Tibial artery (tissue), 4 donors: ENCODE measurements around the gene TMEM176A.

Experiments
- DNase-seq, 2 donors: peaks; one replicate each; pipeline ENCODE4 v3.0.0-alpha.2; 2019
- H3K27ac ChIP-seq, 2 donors: fragments of 200-600 bp; sonication (generic) in 1 of 2; 1 replicate in 1 of 2; 2 replicates in 1 of 2; pipeline ENCODE4 v1.5.1; 2018 to 2019; ENCODE audit warnings: mild to moderate bottlenecking in 1 of 2
- H3K27me3 ChIP-seq, 2 donors: fragments of 200-600 bp; sonication (generic) in 1 of 2; one replicate each; pipeline versions ENCODE4 v1.5.1 to v1.6.0; 2016 to 2019
- H3K36me3 ChIP-seq, 3 donors: fragments of 200-600 bp; sonication (generic) in 2 of 3; one replicate each; pipeline ENCODE4 v1.5.1; 2016 to 2019; ENCODE audit warnings: mild to moderate bottlenecking in 2 of 3
- H3K4me1 ChIP-seq, 4 donors: fragments of 200-600 bp; sonication (generic) in 2 of 4; 1 replicate in 3 of 4; 2 replicates in 1 of 4; pipeline ENCODE4 v1.5.1; 2016 to 2019
- H3K4me3 ChIP-seq, 2 donors: fragments of 200-600 bp; sonication (generic) in 1 of 2; 1 replicate in 1 of 2; 2 replicates in 1 of 2; pipeline ENCODE4 v1.5.1; 2018 to 2019; ENCODE audit warnings: mild to moderate bottlenecking in 2 of 2
- H3K9me3 ChIP-seq, 3 donors: fragments of 200-600 bp; sonication (generic) in 1 of 3; one replicate each; pipeline ENCODE4 v1.5.1; 2016 to 2019
- CTCF ChIP-seq, 2 experiments: fragments of 200-600 bp in 1 of 2; fragments of 450-650 bp in 1 of 2; IDR thresholded peaks; one replicate each; pipeline ENCODE4 v1.5.1; 2017 to 2019; ENCODE audit warnings: antibody characterized with exemption in 2 of 2, mild to moderate bottlenecking in 1 of 2, moderate library complexity in 1 of 2
- intact Hi-C: fragments of 100-400 bp; cut with DNase I; formaldehyde crosslinking; loops from one replicate; pipeline ENCODE4 v1.15.0; 2023; ENCODE audit warnings: low total_unique reads

Gene TMEM176A

GRCh38 chr7:150818971-150819370 is 18.4 kb downstream of the TMEM176A start:
- DNase-seq, result no peak
- Histone ChIP-seq H3K36me3 (no peaks in the 10 kb centered on the region), H3K9me3 (peaks cover 3 to 15% (median 13%) of the 10 kb centered on the region in 3 donors), H3K27ac (no peak overlapping the region), H3K4me3 (no peak overlapping the region), H3K4me1 (no peaks in the 10 kb centered on the region), H3K27me3 (no peaks in the 10 kb centered on the region)
- intact Hi-C loops, result no loop called here
- TF ChIP-seq CTCF (IDR thresholded peaks at IDR 0.05), result no peak

- H3K9me3 ChIP-seq, result peaks cover 3 to 13% (median 9%) of the 10 kb centered on the region in 3 donors
- H3K4me3 ChIP-seq, result no peak overlapping the region
- no peak for DNase-seq
- no peak for TF ChIP-seq CTCF (IDR thresholded peaks at IDR 0.05)
- H3K27ac ChIP-seq, result no peak overlapping the region
- H3K27me3 ChIP-seq, result no peaks in the 10 kb centered on the region
- no peaks in the 10 kb centered on the region for H3K4me1 ChIP-seq
- no peaks in the 10 kb centered on the region for H3K36me3 ChIP-seq
- intact Hi-C loops, result no loop called here
Observed at GRCh38 chr7:150820148-150820547, 19.6 kb downstream of the TMEM176A start.

GRCh38 chr7:150820578-150821198 is 20.1 kb downstream of the TMEM176A start:
- DNase-seq, result no peak
- Histone ChIP-seq H3K9me3 (peaks cover 3 to 11% (median 7%) of the 10 kb centered on the region in 3 donors), H3K36me3 (no peaks in the 10 kb centered on the region), H3K4me1 (no peaks in the 10 kb centered on the region), H3K27ac (no peak overlapping the region), H3K4me3 (no peak overlapping the region), H3K27me3 (no peaks in the 10 kb centered on the region)
- intact Hi-C loops, result no loop called here
- TF ChIP-seq CTCF (IDR thresholded peaks at IDR 0.05), result no peak

GRCh38 chr7:150823043-150823442 is 22.5 kb downstream of the TMEM176A start:
- no peak overlapping the region for H3K27ac ChIP-seq
- DNase-seq, result no peak
- no peak for TF ChIP-seq CTCF (IDR thresholded peaks at IDR 0.05)

GRCh38 chr7:150823484-150824126 is 23.0 kb downstream of the TMEM176A start:
- no peaks in the 10 kb centered on the region for H3K36me3 ChIP-seq
- intact Hi-C loops, result no loop called here
- no peak for TF ChIP-seq CTCF (IDR thresholded peaks at IDR 0.05)
- peaks cover 0 to 3% (median 0%) of the 10 kb centered on the region in 3 donors for H3K9me3 ChIP-seq
- H3K27me3 ChIP-seq, result no peaks in the 10 kb centered on the region
- H3K27ac ChIP-seq, result no peak overlapping the region
- H3K4me3 ChIP-seq, result no peak overlapping the region
- no peaks in the 10 kb centered on the region for H3K4me1 ChIP-seq
- DNase-seq, result no peak

More at GRCh38 chr7:150823043-150823442, 22.5 kb downstream of the TMEM176A start:
- Histone ChIP-seq H3K4me3 (no peak overlapping the region), H3K4me1 (no peaks in the 10 kb centered on the region), H3K27me3 (no peaks in the 10 kb centered on the region), H3K9me3 (peaks cover 0 to 3% (median 0%) of the 10 kb centered on the region in 3 donors), H3K36me3 (no peaks in the 10 kb centered on the region)
- intact Hi-C loops, result no loop called here
